DOHH2 (cell line): ENCODE results near the gene MDFIC.

Experiments
- H3F3A ChIP-seq: fragments of 200-600 bp; sonication (generic), shearing (Covaris generic); 2 replicates; pipeline ENCODE4 v1.6.0; 2016; ENCODE audit warnings: antibody characterized with exemption, mild to moderate bottlenecking; ENCODE audit not compliant: control insufficient read depth, insufficient read depth
- H3K27ac ChIP-seq: fragments of 200-600 bp; sonication (generic); 2 replicates; pipeline ENCODE4 v1.5.1; 2014; ENCODE audit warnings: low read depth, mild to moderate bottlenecking, low read length, moderate library complexity
- H3K27me3 ChIP-seq: fragments of 200-600 bp; sonication (generic); 2 replicates; pipeline ENCODE4 v1.6.1; 2014; ENCODE audit warnings: mild to moderate bottlenecking, low read length, mixed read lengths; ENCODE audit not compliant: control insufficient read depth
- H3K36me3 ChIP-seq: fragments of 200-600 bp; sonication (generic); 2 replicates; pipeline ENCODE4 v1.6.1; 2014; ENCODE audit warnings: mild to moderate bottlenecking, low read length, moderate library complexity, mixed read lengths; ENCODE audit not compliant: control insufficient read depth
- H3K4me1 ChIP-seq: fragments of 200-600 bp; sonication (generic); 2 replicates; pipeline ENCODE4 v1.6.1; 2014; ENCODE audit warnings: mild to moderate bottlenecking, low read length, mixed read lengths; ENCODE audit not compliant: control insufficient read depth
- H3K4me2 ChIP-seq: fragments of 200-600 bp; sonication (generic); 2 replicates; pipeline ENCODE4 v1.6.0; 2014; ENCODE audit warnings: mild to moderate bottlenecking, low read length, moderate library complexity
- H3K4me3 ChIP-seq: fragments of 200-600 bp; sonication (generic); 2 replicates; pipeline ENCODE4 v1.5.1; 2014; ENCODE audit warnings: mild to moderate bottlenecking, low read length, mixed read lengths
- H3K79me2 ChIP-seq: fragments of 200-600 bp; sonication (generic); 2 replicates; pipeline ENCODE4 v1.6.1; 2014; ENCODE audit warnings: mild to moderate bottlenecking, low read length, mixed read lengths; ENCODE audit not compliant: control insufficient read depth
- H3K9me2 ChIP-seq: fragments of 200-600 bp; sonication (generic); replicated peaks from 2 replicates; pipeline ENCODE4 v1.6.1; 2014; ENCODE audit warnings: mild to moderate bottlenecking, low read length, mixed read lengths; ENCODE audit not compliant: control insufficient read depth
- H3K9me3 ChIP-seq: fragments of 200-600 bp; sonication (generic); 2 replicates; pipeline ENCODE4 v1.6.1; 2014; ENCODE audit warnings: antibody characterized with exemption, low read length, mixed read lengths; ENCODE audit not compliant: control insufficient read depth, insufficient read depth
- H4K20me1 ChIP-seq: fragments of 200-600 bp; sonication (generic); 2 replicates; pipeline ENCODE4 v1.6.0; 2014; ENCODE audit warnings: low read depth, mild to moderate bottlenecking, antibody characterized with exemption, low read length, moderate library complexity; ENCODE audit not compliant: control insufficient read depth, insufficient read depth
- CTCF ChIP-seq: fragments of 200-600 bp; sonication (generic); IDR thresholded peaks from one replicate; pipeline ENCODE4 v1.5.1; 2014; ENCODE audit warnings: antibody characterized with exemption, mild to moderate bottlenecking, low read depth, low read length; ENCODE audit not compliant: poor library complexity, severe bottlenecking
- EZH2phosphoT487 ChIP-seq: fragments of 200-600 bp; sonication (generic); IDR thresholded peaks from 2 replicates; pipeline ENCODE4 v1.6.1; 2017; ENCODE audit warnings: borderline replicate concordance, mild to moderate bottlenecking, antibody characterized with exemption, low read length, moderate library complexity, mixed read lengths

Gene MDFIC

GRCh38 chr7:115040495-115040894, 118.6 kb downstream of the MDFIC start:
- Histone ChIP-seq H3F3A (no peaks in the 10 kb centered on the region), H3K4me2 (no peak overlapping the region), H3K27ac (no peak overlapping the region), H3K4me3 (no peak overlapping the region), H3K79me2 (no peaks in the 10 kb centered on the region), H3K36me3 (no peaks in the 10 kb centered on the region), H3K4me1 (no peaks in the 10 kb centered on the region), H4K20me1 (no peaks in the 10 kb centered on the region), H3K9me2 (no peaks in the 10 kb centered on the region), H3K27me3 (no peaks in the 10 kb centered on the region), H3K9me3 (no peaks in the 10 kb centered on the region)
- TF ChIP-seq EZH2phosphoT487 (no peak), CTCF (no peak)

GRCh38 chr7:115042596-115042995, 120.7 kb downstream of the MDFIC start:
- Histone ChIP-seq H4K20me1 (no peaks in the 10 kb centered on the region), H3F3A (no peaks in the 10 kb centered on the region), H3K36me3 (no peaks in the 10 kb centered on the region), H3K4me1 (no peaks in the 10 kb centered on the region), H3K79me2 (no peaks in the 10 kb centered on the region), H3K4me3 (no peak overlapping the region), H3K4me2 (no peak overlapping the region), H3K27ac (no peak overlapping the region), H3K9me2 (no peaks in the 10 kb centered on the region), H3K27me3 (no peaks in the 10 kb centered on the region), H3K9me3 (no peaks in the 10 kb centered on the region)
- TF ChIP-seq EZH2phosphoT487 (no peak), CTCF (no peak)

GRCh38 chr7:115043605-115044004, 121.7 kb downstream of the MDFIC start:
- no peaks in the 10 kb centered on the region for H3K36me3 ChIP-seq
- H3K4me1 ChIP-seq: no peaks in the 10 kb centered on the region
- no peaks in the 10 kb centered on the region for H3K79me2 ChIP-seq
- no peak overlapping the region for H3K27ac ChIP-seq
- no peak overlapping the region for H3K4me2 ChIP-seq
- H3K27me3 ChIP-seq: no peaks in the 10 kb centered on the region
- H4K20me1 ChIP-seq: no peaks in the 10 kb centered on the region
- H3F3A ChIP-seq: no peaks in the 10 kb centered on the region
- TF ChIP-seq CTCF: no peak
- no peak for TF ChIP-seq EZH2phosphoT487
- no peaks in the 10 kb centered on the region for H3K9me2 ChIP-seq
- no peaks in the 10 kb centered on the region for H3K9me3 ChIP-seq
- no peak overlapping the region for H3K4me3 ChIP-seq

- Histone ChIP-seq H3K4me3 (no peak overlapping the region), H3K27ac (no peak overlapping the region), H3K9me2 (no peaks in the 10 kb centered on the region), H4K20me1 (no peaks in the 10 kb centered on the region), H3K36me3 (no peaks in the 10 kb centered on the region), H3K27me3 (no peaks in the 10 kb centered on the region), H3K4me2 (no peak overlapping the region), H3K79me2 (no peaks in the 10 kb centered on the region), H3K4me1 (no peaks in the 10 kb centered on the region), H3F3A (no peaks in the 10 kb centered on the region), H3K9me3 (no peaks in the 10 kb centered on the region)
- TF ChIP-seq EZH2phosphoT487 (no peak), CTCF (no peak)
These were observed 122.3 kb downstream of the MDFIC start for GRCh38 chr7:115044224-115044623.
